Stimulated activated CD4-positive, alpha-beta T cell treated with anti-CD3 and anti-CD28 coated beads, Interleukin-4, amount 100 ng/mL, for 1 hour (primary cell): Measurements from ENCODE around the gene BICDL2.
A peak's percentile ranks its signal among the peaks of the same experiment; 100 is the strongest.

Experiments
- DNase-seq: peaks from one replicate; pipeline ENCODE4 v3.0.0-alpha.2; 2020

BICDL2 gene

DNA sequence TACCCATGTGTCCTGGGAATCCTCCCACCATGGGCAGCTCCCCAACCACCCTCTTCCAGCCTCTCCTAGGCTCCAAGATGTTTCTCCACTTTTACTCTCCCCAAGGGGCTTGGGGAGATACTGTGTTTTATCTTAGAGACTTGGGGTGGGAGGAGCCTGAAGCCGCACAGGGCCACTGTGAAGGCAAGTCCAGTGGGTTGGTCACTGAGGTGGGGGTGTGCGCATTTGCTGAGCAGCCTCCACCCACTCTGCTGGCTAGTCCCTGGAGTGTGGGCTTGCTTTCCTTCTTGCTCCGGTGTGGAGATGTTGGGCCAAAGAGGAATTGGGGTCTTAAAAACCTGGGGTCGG, 28.1 kb downstream of the BICDL2 start:
- DNase-seq, result no peak

DNA sequence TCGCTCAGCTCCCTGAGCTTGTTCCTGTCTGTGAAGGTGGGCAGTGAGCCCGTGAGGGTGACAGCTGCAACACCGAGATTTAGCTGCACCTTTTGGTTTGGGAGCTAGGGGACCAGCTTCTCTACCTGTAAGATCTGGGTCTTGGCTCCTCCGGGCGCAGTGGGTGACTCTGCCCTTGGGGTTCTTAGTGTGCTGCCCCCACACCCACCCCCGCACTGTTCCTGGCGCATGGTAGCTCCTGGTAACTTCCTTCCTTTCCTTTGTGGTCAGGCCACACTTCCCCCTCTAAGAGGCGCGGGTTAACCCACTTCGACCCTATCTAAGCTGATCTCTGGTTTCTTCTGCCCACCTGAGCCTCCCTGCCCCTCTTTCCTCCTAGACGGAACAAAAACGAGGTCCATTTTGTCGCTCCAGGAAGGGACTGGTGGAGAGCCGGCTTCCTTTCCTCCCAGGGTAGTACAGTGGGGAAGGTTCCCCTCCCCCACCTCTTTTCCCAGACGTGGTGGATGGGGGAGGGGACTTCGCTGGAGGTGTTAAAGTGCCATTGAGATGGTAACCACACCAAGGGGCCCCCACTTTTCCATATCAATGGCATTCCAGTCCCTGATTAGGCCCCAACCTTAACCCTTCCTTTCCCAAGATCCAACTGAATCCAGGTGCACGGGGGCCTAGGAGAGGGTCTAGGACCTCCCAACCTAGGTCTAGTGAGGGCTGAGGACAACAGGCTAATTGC, 28.6 kb downstream of the BICDL2 start:
- no peak for DNase-seq

DNA sequence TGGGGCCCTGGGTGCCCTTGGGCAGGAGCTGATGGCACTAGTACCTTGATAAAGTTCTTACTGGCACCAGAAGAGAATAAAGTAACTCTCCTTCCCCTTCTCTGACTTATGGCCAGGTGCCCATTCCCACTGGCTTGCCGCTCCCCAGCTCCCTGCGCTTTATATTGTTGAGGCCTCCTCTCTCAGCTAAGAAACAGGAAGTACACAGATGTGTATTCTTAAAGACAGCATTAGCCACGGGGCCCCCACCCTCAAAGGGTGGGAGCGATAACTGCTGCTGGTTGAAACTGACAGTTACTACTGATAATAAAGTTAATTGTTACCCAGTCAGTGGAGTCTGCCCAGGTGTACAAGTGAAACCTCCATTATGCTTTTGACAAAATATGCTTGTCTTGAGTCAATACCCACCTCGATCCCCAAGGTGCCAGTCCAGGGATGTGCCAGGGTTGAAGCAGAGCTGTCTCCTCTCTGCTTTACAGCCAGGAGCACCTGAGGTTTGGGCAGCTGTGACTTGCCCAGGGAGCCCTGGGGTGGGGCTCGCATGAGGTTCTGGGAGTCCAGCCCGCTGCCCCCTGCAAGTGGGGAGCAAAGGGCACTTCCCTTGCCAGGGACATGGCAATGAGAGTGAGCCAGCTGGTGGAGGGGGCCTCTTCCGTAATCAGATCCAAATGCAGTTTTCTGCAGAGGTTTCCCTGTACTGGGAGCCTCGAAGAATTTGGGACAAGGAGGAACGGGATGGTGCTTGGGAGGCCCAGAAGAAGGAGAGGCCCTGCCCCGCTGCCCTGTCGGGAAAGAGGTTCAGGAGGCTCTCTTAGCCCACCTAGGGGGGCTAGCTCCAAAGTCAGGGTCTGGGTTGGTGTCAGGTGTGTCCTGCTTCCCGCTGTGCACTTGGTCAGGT, 29.4 kb downstream of the BICDL2 start:
- no peak for DNase-seq

DNA sequence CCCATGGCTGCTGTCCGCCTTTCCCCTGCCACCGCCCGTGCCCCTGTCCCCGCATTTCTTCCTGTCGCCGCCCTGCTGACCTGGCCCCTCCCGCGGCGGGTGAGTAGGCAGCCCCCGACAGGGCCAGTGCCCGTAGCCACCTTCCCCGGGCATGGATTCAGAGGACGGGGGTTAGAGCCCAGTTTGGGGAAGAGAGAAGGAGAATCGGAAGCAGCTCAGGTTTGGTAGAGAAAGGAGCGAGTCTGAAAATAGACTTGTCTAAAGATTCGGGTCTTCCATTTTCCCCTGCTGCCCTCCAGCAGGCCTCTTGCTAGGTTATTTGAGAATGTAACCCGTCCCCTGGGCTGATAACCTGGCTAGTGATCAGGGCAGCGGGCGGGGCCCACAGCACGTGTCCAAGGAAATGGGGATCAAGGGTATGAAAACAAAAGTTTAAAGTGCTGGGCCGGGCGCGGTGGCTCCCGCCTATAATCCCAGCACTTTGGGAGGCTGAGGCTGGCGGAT, 31.9 kb downstream of the BICDL2 start:
- no peak for DNase-seq

DNA sequence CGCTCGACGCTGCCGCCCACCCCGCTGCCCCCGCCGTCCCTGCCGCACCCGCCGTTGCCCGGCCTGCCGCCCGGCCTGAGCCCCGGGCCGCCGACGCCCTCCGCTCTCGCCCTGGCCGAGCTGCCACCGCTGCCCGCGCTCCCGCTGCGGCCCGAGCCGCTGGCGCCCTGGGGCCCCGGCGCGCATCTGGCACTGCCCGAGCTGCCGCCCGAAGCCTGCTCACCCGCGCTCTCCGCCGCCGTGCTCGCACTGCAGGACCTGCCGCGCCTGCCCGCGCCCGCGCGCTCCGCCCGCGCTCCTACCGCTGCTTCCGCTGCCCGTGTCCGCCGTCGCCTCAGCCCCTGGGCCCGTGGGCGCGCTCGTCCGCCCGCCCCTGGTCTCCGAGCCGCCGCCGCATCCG, 32.4 kb downstream of the BICDL2 start:
- DNase-seq, result no peak

DNA sequence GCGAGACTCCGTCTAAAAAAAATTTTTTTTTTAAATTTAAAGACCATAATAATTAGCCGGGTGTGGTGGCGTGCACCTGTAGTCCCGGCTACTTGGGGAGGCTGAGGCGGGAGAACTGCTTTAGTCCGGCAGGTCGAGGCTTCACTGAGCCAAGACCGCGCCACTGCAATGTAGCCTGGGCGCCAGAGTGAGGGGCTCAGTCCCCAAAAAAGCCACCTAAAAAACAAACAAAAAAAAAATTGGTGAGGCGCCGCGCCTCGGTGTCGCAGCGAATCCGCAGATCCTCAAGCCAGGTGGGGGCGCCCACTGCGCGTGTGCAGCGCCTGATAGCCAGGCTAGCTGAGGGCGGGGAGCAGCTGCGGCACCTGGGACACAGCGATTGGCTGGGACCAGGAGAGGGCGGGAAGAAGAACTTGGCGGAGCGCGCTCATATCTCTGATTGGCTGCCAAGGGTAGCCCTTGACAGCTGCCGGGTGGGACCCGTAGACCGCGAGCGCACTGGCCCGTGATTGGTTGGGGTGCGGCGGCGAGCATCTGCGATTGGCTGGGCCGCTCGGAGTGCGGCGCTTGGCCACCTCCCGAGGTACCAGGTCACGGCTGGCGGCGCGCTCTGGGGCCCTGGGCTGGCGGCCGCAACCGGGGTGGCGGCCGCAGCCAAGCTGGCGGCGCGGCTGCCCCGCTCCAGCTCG, 33.0 kb downstream of the BICDL2 start:
- peak; percentile 95 for DNase-seq

DNA sequence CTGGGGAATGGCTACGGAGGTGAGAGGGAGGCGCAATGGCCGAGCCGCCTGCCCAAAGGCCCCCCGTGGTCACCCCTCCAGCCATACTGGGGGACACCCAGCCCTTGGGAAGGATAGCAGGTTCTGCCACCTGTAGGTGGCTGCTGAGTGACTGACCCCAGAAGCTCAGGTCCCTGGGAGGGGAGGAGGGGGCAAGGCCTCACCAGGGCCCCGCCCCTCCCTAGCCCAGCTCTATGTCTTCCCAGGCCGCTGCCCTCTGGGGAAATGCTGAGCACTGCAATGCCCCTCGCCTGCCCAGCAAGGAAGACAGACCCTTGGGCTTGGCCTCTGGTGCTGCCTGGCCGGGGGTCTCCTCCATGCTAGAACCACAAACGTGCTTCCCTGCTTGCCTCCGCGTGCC, 35.4 kb downstream of the BICDL2 start:
- DNase-seq, result no peak

DNA sequence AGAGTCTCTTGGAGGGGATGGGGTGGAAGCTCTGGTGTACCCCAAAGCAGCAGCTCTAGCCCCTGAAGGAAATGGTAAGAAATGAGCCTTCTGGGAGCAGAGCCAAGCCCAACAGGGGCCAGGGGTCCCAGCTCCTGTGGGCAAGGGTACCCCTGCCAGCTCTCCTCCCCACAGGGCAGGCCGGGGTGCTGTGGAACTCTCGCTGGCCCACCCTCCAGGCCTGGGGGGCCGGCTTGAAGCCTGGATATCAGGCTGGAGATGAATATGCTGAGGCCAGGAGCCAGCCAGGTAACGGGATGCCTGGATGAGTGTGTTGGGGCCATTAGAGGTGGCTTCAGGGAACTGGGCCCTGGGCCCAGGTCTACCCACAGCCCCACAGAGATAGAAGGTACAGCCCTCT, 36.2 kb downstream of the BICDL2 start:
- DNase-seq, result no peak

DNA sequence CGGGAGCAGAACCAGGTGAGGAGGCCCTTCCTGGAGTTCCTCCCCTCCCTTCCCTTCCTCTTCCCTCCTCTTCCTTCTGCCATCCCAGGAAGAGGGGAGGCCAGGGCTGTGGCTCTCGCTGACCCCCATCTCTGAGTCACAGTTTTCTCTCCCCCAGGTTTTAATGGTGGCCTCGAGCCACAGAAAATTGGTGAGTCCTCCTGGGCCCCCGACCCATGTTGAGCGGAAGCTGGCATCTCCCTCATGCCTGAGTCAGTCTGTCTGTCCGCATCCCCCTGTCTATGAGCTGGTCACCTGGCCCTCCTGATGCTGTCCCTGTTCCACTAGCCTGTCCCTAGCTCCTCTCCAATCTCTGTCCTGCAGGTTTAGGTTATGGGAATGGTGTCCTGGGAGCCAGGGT, 36.8 kb downstream of the BICDL2 start:
- no peak for DNase-seq

DNA sequence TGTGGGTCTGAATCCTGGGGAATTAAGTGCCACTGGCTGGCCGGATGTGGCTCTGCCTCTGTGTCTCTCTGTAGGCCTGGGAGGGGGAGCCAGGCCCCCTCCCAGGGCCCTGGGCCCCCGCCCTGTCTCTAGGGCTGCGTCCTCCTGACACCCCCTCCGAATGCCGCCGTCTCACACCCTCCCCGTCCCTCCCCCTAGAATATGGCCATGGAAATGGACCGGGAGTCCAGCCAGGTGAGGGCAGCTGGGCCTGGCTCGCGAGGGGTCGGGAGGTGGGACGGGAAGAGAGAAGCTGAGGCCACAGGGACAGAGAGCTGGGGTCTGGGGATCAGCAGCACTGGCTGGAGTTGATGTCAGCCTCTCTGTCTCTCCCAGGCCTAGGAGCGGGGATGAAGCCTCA, 40.4 kb downstream of the BICDL2 start:
- DNase-seq, result no peak

DNA sequence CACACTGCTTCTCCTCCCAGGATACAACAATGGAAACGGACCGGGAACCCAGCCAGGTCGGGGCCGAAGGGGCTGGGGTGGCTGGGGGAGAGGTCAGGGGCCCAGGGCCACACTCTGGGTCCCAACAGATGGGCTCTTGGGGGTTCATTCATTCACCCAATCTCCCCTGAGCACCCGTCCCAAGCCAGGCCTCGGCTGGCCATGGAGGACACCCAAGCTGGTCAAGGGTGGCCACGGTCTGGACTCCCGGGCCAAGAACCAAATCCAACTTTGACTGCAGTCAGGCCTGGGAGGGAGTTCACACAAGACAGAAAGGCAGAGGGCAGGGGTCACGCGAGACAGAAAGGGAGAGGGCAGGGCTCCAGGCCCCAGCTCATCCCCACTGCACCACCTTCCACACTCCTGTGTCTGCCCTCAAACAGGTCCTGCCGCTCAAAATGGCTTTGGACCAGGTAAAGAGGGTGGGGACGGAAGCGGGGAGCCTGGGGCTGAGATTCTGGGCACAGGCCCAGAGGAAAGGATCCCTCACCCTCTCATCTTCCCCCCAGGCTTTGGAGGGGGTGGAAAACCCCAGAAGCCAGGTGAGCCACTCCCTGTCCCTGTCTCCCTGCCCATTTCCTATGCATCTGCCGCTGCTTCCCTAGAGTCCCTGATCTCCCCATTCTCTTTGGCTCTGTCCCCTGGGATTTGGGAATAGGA, 44.2 kb downstream of the BICDL2 start:
- DNase-seq, result no peak

DNA sequence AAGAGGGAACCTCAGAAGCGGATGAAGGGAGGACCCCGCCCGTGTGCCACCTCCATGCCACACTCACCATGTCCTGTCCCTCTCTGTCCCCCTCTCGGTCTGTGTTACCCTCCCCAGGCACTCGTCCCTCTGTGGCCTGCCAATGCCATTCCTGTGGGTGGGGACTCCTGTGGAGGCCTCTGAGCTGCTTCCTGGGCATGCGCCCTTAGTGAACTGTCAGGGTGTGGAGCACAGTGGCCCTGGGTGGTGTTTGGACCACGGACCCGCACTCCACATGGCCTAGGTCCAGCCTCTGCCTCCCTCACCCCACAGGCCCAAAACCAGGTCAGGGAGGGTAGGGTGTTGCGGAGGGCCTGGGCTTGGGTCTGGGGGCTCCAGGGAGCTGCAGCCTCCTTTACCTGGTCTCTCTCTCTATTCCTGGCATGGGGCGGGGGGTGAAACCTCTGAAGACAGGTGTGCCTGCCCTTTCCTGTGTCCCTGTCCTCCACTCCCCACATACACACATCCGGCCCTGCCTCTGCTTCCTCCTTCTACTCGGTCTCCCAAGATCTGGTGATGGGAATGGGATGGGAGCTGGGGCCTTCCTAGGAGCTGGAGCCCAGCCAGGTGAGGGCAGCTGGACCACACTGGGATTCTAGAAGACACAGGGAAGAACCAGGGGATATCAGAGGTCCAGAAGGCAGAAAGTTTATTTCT, 45.0 kb downstream of the BICDL2 start:
- DNase-seq, result no peak

DNA sequence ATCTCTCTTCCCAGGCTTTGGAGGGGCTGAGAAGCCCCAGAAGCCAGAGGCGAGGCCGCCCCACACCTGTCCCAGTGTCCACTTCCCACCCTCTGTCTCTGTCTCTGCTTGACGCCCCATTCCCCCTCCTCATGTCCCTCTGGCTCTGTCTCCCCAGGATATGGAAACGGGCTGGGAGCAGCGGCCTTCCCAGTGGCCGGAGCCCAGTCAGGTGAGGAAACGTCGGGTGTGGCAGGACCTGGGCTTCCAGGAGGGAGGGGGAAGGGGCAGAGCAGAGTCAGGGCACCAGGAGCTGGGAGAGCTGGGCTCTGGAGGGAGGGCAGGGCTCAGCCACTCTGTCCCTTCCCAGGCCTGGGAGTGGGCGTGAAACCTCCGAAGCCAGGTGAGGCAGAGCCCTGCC, 45.9 kb downstream of the BICDL2 start:
- no peak for DNase-seq

DNA sequence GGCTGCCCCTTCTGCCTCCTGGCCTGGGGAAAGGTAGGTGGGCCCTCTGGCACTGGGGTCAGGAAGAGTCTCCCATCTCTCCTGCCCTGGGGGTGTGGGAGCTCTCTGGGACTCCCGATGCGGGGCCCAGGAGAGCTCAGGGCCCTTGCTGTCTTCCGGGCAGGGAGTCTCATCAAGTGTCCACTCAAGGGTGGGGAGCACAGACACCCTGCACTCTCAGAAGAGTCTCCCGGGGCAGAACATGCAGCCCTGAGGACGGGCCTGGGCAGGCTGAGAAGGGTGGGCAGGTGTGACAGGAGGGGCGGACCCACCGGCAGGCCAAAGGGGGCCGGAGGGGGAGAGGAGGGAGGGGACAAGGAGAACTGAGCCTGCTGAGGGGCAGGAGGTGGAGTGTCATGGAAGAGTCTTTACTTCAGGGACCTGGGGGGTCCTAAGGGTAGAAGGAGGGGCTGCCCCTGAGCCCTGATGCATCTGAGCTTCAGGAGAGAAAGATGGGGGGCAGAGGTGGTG, 48.1 kb downstream of the BICDL2 start:
- DNase-seq, result no peak

DNA sequence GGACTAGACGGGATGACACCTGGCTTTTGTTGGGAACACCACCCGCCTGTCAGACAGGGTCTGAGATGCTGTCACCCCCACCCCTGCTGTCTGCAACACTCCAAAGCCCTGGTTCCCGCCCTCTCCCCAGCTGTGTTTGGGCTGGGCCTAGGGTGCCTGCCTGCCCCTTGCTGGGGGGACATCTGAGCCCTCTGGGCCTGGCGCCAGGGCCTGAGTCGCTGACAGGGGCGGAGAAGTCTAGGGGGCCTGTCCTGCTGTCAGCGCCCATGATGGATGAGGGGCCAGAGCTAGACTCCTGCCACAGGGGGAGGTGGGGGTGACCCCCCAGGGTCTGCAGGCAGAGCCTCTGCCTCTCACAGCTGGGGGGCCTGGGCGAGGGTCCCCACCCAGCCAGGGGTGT, 48.9 kb downstream of the BICDL2 start:
- no peak for DNase-seq

DNA sequence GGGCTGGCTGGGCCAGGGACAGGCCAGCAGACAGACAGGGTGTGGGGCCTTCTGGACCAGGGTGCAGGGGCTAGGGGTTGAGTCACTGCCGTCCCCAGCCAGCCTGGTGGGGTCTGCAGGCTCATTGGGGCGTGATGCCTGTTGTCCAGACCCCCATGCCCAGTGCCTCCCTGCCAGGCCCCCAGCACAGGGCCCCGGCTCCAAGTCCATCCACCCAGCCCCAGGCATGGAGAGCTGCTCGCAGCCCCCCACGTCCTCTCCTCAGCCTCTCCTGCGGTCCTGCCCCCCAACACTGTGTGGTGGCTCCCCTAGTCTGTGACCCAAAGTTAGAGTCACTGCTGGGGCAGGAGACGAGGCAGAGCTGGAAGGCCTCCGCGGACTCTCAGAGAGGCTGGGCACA, 49.5 kb downstream of the BICDL2 start:
- DNase-seq, result no peak

DNA sequence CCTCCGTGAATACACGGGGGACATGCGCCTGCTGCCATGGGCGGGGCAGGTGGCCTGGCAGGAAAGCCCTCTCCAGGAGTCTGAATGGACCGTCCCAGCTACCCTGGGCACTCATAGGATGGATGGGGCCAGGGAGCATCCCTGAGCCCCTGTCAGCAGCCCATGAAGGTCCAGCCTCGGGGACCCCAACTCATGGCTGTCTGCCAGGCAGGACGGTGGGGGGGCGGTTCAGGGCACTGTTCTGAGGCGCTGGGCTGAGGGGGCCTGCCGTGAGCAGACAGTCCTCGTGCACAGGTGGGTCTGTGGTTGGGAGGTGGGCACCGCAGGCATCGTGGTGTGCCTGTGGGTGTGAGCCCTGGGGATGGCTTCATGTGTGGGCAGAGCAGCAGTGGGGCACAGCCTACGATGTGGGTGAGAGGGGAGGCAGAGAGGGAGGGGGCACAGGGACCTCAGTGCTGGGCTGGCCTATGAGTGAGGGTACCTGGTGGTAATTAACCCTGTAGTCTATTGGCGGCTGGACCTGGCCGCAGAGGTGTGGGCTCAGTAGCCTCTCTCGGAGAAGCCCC, 50.0 kb downstream of the BICDL2 start:
- no peak for DNase-seq

DNA sequence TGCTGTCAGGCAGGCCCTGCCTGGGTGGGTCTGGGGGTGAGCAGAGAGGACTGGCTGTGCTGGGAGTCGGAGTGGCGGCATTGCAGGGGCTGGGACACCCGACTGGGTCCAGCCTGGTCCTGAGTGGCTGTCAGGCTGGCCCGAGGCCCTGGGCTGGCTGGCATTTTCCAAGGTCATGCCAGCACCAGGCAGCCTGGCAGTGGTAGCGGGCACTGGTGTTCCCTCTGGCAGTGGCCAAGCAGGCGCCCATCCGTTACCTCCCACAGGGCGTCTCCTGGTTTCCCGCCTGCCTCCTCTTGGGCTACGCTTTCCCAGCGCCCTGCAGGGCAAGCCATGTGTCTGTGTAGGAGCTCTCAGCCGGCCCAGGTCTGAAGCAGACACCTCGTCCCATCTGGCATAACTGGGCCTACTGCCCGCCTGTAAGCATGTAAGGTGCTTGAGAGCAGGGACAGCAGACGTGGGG, 50.8 kb downstream of the BICDL2 start:
- no peak for DNase-seq

DNA sequence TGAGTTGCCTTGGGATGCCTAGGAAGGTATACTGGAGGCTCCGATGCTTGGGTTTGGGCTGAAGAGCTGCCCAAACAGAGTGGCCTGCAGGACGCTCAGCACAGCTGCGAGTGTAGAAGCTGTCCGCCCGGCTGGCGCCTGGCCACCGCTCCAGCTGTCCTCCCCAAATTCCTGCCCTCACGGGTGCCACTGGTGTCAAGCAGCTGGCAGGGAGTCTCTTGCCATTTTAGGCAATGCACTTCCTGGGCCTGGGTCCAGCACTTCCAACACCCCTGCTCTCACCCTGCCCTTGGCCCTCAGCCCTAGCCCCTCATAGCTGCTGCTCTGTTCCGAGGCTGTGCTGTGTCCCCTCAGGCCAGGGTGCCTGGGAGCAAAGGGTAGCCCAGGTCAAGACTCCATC, 51.3 kb downstream of the BICDL2 start:
- DNase-seq, result no peak

DNA sequence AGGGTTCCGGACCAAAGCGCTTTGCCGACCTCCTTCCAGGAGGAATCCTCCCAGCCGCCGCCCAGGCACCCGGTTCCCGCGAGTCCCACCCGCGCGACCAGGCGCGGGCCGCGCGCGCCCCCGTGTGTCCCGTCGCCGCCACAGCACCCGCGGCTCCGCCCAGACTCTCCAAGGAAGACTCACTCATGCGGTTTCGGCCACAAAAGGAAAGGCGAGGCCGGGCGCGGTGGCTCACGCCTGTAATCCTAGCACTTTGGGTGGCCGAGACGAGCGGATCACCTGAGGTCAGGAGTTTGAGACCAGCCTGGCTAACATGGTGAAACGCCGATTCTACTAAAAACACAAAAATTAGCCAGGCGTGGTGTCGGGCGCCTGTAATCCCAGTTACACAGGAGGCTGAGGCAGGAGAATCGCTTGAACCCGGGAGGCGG, 53.0 kb downstream of the BICDL2 start:
- DNase-seq, result peak; percentile 71

DNA sequence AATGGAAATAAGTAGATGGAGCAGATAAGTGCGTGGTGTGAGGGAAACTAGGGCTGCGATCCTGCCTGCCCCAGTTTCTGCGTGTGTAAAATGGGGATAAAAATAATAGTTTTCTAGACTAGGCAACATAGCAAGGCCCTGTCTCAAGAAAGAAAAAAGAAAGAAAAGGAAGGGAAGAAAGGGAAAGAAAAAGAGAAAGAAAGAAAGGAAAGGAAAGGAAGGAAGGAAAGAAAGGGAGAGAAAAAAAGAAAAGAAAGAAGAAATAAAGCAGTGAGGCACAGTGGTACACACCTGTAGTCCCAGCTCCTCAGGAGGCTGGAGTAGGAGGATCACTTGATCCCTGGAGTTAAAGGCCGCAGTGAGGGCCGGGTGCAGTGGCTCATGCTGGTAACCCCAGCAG, 54.3 kb downstream of the BICDL2 start:
- no peak for DNase-seq

DNA sequence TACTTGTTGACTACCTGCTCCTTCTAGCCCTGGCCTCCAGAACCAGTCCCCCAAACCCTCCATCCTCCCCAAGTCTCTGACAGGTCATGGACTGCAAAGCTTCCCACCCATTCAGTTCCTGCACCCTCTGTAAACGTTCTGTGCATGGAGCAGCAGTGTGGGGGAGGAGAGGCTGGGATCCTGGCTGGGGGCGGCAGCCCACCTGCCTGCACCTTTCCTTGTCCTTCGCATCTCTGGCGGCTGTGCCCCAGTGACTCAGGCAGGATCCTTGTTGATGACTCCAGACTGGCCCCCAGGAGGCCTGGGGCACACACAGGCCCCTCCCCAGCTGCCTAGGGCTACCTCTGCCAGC, 54.9 kb downstream of the BICDL2 start:
- DNase-seq, result no peak
